GM19099 (cell line): ENCODE results near the gene PLSCR3.

Experiments used
- POLR2A ChIP-seq: IDR thresholded peaks from 3 replicates; pipeline ENCODE4 v1.6.1; 2011; ENCODE audit warnings: low read depth; ENCODE audit not compliant: insufficient read length; ENCODE audit errors: extremely low read depth

PLSCR3 gene

GRCh38 chr17:7403977-7404736, 9.8 kb upstream of the PLSCR3 start, which contains the start of gene TMEM256:
Gene TMEM256 (minus strand): TSS chr17:7404097. CDS start chr17:7404084, 13 bp downstream.
- peak; percentile 96 for TF ChIP-seq POLR2A

DNA sequence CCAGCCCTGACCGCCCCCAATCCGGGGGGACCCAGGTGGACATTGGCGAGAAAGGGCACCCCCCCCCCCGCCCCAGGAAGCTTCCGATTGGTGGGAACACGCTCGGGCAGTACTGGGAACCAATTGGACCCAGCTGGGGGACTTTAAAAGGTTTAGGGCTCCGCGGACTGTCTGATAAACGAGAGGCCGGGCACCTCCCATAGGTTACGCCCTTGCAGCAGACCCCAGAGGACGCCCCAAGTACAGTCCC, 9.3 kb upstream of the PLSCR3 start:
- no peak for TF ChIP-seq POLR2A

GRCh38 chr17:7403043-7403726, 8.9 kb upstream of the PLSCR3 start:
- TF ChIP-seq POLR2A = no peak

DNA sequence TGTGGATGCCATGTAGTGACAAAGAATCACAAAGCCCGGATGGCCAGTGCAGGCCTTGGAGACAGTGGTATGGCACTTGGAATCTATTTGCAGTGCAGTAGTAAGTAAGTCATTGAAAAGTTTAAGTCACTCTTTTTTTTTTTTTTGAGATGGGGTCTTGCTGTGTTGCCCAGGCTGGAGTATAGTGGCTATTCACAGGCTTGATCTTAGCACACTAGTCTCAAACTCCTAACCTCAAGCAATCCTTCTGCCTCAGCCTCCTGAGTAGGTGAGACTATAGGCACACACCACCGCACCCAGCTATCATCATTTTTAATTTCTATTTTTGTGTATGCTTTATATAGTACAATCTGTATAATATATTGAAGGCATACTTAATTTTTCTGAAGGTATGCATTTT, 4.3 kb upstream of the PLSCR3 start:
- no peak for TF ChIP-seq POLR2A

GRCh38 chr17:7396147-7396546, 1.8 kb upstream of the PLSCR3 start:
- TF ChIP-seq POLR2A = no peak

DNA sequence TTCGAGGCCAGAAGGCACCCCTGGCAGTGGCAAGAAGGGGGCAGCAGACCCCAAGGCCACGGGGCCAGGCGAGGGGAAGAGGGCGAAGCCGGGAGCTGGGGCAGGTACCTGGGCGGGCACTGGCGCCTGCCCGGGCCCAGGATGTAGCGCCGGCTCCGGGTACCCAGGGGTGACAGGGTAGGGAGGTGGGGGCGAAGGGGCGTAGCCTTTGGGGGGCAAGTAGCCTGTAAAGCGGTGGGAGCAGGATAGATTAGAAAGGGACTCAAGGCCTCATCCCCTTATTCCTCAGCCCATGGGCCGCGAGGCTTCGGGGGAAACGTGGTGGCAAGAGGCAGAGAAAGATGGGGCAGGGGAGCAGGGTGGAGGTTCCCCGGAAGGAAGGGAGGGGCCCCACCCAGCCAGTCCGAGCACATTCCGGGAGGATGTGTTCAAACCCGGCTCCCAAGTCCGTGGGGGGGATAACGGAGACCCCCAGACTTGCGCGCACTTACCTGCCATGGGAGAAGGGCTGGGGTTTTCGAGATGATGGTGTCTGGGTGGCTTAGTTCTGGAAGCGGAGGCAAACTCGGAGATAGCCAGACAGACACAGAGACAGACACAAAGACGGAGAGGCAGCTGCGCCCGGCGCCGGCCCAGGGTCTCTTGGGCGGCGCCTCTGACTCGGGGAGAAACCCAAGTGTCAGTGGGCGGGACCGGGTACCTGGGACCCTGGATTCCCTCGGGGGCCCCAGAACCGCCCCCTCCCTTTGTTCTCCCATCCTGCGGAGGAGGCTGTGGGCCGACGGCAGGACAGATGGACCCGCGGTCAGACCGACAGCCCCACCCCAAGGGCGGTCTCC, 493 bp downstream of the PLSCR3 start:
- TF ChIP-seq POLR2A = peak; percentile 53

DNA sequence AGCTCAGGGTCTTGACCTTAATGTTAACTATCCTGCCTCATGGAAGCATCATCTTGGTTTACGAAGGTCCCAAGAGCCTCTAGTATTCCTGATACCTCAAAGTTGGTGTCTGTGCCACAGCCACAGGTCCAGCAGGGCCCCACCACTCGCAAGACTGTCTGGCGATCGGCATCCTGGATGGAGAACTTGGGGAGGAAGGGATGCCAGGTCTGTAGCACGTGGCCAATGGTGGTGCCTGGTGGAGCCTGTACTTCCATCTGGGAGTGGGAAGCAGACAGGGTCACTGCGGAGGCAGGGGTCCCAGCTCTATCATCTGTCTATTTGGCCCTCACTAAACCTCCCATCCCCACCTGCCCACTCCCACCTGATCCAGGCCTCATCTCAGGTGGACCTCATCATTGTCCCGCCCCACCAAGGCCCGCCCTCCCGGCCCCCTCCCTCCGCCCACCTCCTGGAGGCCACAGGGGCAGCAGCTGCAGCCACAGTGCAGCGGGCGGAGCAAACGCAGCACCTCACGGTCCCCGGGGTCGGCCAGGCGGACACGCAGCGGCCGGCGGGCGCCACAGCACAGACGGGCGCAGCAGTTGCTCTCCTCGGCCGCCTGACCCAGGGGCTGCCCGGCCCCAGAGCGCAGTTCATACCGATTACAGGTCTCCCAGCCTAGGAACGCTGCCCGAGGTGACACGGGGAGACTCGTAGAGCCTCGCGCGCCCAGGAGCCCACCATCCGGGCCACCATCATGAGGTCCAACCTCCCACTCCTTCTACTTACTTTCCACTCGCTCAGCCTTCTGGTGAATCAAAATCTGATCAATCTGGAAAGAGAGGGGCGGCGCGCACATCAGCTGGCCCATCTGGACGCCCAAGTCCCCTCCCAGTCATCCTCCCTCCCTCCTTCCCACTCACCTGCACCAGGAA, 1.4 kb downstream of the PLSCR3 start:
- TF ChIP-seq POLR2A = no peak

DNA sequence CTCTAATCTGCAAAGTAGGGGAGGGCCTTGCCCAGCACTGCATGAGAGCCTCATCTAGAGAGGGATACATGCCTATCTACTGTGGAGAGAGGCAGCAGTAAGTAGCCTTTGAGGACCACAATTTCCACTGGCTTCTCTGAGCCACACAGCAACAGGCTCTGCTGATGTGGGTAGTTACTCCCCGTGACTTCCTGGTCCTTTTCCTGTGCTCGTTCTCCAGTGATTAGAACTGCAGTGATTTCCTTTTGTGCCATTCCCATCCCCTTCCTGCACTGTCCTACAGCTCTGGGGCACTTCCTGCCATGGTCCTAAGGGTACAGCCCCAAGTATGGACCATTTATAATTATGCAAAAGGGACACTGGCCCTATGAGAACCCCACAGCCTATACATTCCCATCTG, 3.0 kb downstream of the PLSCR3 start:
- TF ChIP-seq POLR2A = no peak

DNA sequence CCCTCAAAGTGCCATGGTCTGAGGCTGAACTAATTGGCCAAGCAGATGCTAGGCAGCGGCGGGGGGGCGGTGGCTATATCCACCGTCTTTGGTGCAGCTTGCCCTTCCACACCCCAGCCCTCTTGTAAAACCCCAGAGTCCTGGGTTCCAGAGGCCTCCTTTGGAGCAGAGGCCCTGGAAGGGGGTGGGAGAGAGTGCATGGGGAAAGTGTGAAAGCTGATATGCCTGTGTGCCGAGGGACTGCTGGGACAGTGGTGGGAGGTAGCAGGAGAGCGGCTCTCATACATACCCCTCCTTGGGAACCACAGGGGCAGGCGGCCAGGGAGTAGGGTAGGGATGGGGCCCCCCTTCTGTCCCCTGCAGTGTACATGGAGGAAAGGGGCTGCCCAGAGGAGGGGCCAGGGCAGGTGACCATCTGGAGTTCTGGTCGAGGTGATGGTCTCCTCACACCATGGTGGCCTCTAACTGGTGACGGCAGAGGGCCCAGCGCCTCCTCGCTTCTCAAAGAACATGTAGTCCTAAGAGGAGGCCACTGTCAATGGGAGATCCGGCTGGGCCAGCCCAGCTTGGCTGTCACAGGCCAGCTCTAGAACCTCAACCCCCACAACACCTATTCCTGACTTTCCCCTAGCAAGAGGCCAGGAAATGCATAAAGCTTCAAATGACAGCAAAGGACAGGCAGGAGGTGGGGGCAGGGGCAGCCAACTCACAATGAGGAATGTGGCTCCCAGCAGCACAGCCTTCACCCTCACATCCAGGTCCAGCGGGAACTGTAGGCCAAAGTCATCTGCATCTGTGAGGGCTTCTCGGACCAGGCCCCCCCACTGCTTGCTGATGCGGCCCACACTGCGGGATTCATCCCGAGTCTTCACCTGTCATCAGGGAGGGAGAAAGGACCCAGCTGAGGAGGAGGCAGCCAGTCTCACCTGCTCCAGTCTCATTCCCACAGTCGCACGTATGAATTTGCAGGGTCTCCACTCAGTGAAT, 4.1 kb downstream of the PLSCR3 start:
- no peak for TF ChIP-seq POLR2A

GRCh38 chr17:7388856-7389255, 5.5 kb downstream of the PLSCR3 start:
- no peak for TF ChIP-seq POLR2A

DNA sequence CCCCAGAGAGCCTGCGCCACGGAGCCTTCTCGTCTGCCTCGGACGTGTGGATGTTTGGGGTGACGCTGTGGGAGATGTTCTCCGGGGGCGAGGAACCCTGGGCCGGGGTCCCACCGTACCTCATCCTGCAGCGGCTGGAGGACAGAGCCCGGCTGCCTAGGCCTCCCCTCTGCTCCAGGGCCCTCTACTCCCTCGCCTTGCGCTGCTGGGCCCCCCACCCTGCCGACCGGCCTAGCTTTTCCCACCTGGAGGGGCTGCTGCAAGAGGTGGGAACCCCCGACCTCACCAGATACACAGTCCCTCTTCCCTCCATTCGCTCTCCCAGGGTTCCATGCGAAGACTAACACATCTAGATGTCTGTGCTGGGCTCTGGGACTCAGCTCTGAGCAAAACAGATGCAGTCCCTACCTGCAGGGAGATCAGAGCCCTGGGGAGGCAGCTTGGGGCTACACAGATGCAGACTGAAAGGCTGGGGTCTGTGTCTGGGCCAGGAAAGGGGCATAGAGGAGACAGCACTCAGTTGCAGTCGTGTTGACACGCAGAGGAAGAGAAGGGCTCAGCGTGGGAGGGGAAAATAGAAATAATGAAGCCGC, 9.7 kb downstream of the PLSCR3 start:
- no peak for TF ChIP-seq POLR2A

GRCh38 chr17:7383742-7384488, 10.4 kb downstream of the PLSCR3 start:
- peak; percentile 36 for TF ChIP-seq POLR2A

GRCh38 chr17:7383371-7383741, 11.0 kb downstream of the PLSCR3 start:
- TF ChIP-seq POLR2A = no peak
